GM12878 (cell line): ENCODE results near the gene NKAIN2. TPM values are rescaled to one million over a fixed set of nuclear protein-coding genes. Genes with fewer than 3 reads are reported as not detected.

Experiments
- ATAC-seq: fragments of 200-7000 bp; cut with Tn5 transposase; 3 replicates; pipeline ENCODE4 v1.9.1; 2020; ENCODE audit warnings: mild to moderate bottlenecking, moderate library complexity
- BruUV-seq: library from RNA; stranded (reverse); fragments of 400-500 nt; replicated peaks from 2 replicates; lab custom pipeline; 2021; lab: Mats Ljungman, UMichigan
- CTCF ChIA-PET: fragments of 300-600 bp; sonication (Branson Sonifier 250); formaldehyde crosslinking; extraction: SDS; loops from one replicate; lab custom pipeline; 2021; ENCODE audit warnings: inconsistent platforms; lab: Yijun Ruan, JAX
- POLR2A ChIA-PET: fragments of 350-600 bp; formaldehyde crosslinking; extraction: SDS; loops from one replicate; lab custom pipeline; 2021; ENCODE audit warnings: inconsistent platforms; lab: Charles Lee
- RAD21 ChIA-PET: fragments of 300-600 bp; sonication (Branson Sonifier 250); formaldehyde crosslinking; loops from one replicate; lab custom pipeline; 2023; ENCODE audit warnings: antibody characterized with exemption; ENCODE audit not compliant: unreplicated experiment; lab: Charles Lee
- SMC1A ChIA-PET: fragments of 300-600 bp; sonication (Branson Sonifier 250); formaldehyde crosslinking; loops from one replicate; lab custom pipeline; 2023; ENCODE audit not compliant: unreplicated experiment, uncharacterized antibody; lab: Charles Lee
- DNase-seq: peaks from one replicate; pipeline ENCODE4 v3.0.0-alpha.2; 2011; ENCODE audit warnings: low read depth, low spot score
- FAIRE-seq: peaks from 3 replicates; lab custom pipeline; 2011; peaks lifted over from hg19 to GRCh38; lab: Jason Lieb, UNC
- H2AFZ ChIP-seq: 2 replicates; pipeline ENCODE4 v1.6.0; 2011; ENCODE audit warnings: low read depth, low read length, control low read depth; ENCODE audit not compliant: control insufficient read depth
- H3K27ac ChIP-seq: 2 replicates; pipeline ENCODE4 v1.5.1; 2011; ENCODE audit warnings: control low read depth; ENCODE audit not compliant: control insufficient read depth, insufficient read depth
- H3K27me3 ChIP-seq, 2 experiments: replicated peaks in 1 of 2; 2 replicates each; pipeline versions ENCODE4 v1.6.0 to v1.6.1; 2011; ENCODE audit warnings: low read length in 1 of 2; ENCODE audit not compliant: control insufficient read depth in 2 of 2, insufficient read depth in 2 of 2
- H3K36me3 ChIP-seq, 2 experiments: 2 replicates each; pipeline ENCODE4 v1.5.1; 2011; ENCODE audit warnings: low read length in 1 of 2; ENCODE audit not compliant: control insufficient read depth in 2 of 2, insufficient read depth in 2 of 2
- H3K4me1 ChIP-seq: 2 replicates; pipeline ENCODE4 v1.6.1; 2011; ENCODE audit warnings: mild to moderate bottlenecking, low read length, moderate library complexity, mixed read lengths; ENCODE audit not compliant: control insufficient read depth, insufficient read depth
- H3K4me2 ChIP-seq: 2 replicates; pipeline ENCODE4 v1.6.0; 2011; ENCODE audit warnings: control low read depth; ENCODE audit not compliant: control insufficient read depth, insufficient read depth
- H3K4me3 ChIP-seq: fragments of 200-600 bp; sonication (generic); 2 replicates; pipeline ENCODE4 v1.5.1; 2016
- H3K79me2 ChIP-seq: 2 replicates; pipeline ENCODE4 v1.6.0; 2011; ENCODE audit warnings: low read length; ENCODE audit not compliant: control insufficient read depth, insufficient read depth
- H3K9ac ChIP-seq: 2 replicates; pipeline ENCODE4 v1.8.0; 2011; ENCODE audit warnings: low read length, control low read depth, mixed read lengths; ENCODE audit not compliant: control insufficient read depth, insufficient read depth
- H3K9me3 ChIP-seq: replicated peaks from 3 replicates; pipeline ENCODE4 v1.5.1; 2011; ENCODE audit warnings: mild to moderate bottlenecking, low read length; ENCODE audit not compliant: control insufficient read depth, insufficient read depth
- H4K20me1 ChIP-seq: 2 replicates; pipeline ENCODE4 v1.6.0; 2011; ENCODE audit not compliant: control insufficient read depth, insufficient read depth
- EZH2 ChIP-seq: IDR thresholded peaks from 2 replicates; pipeline ENCODE4 v1.6.1; 2012; ENCODE audit warnings: low read depth, mild to moderate bottlenecking, control low read depth, inconsistent platforms, low read length, borderline replicate concordance; ENCODE audit not compliant: control insufficient read depth
- GABPA ChIP-seq: IDR thresholded peaks from 2 replicates; pipeline ENCODE4 v1.6.1; 2014; ENCODE audit warnings: antibody characterized with exemption, low read depth, mild to moderate bottlenecking, inconsistent platforms
- HDAC6 ChIP-seq: fragments of 200-600 bp; sonication (generic); IDR thresholded peaks from one replicate; pipeline ENCODE4 v1.8.0; 2017; ENCODE audit warnings: antibody characterized with exemption; ENCODE audit not compliant: unreplicated experiment
- NFIC ChIP-seq: IDR thresholded peaks from 2 replicates; pipeline ENCODE4 v1.6.1; 2012; ENCODE audit warnings: low read depth, mild to moderate bottlenecking, inconsistent platforms, low read length, moderate library complexity
- SPI1 ChIP-seq: IDR thresholded peaks from 2 replicates; pipeline ENCODE4 v1.6.1; 2011; ENCODE audit warnings: low read depth, mild to moderate bottlenecking, low read length, moderate library complexity, borderline replicate concordance; ENCODE audit not compliant: insufficient read depth
- ZNF384 ChIP-seq: IDR thresholded peaks from 2 replicates; pipeline ENCODE4 v1.6.1; 2012; ENCODE audit warnings: low read depth, mild to moderate bottlenecking, low read length, improper control_type of control experiment, borderline replicate concordance
- ZNF592 ChIP-seq: fragments of 450-650 bp; IDR thresholded peaks from 2 replicates; pipeline ENCODE4 v1.6.1; 2017; ENCODE audit warnings: mild to moderate bottlenecking, moderate library complexity
- WGBS: methylation state at CpG from one replicate; pipeline ENCODE4 v1.1.6; 2016; ENCODE audit warnings: low lambda C conversion rate; ENCODE audit not compliant: insufficient replicate concordance, insufficient coverage; ENCODE audit errors: missing lambda C conversion rate; 5-methylcytosine and 5-hydroxymethylcytosine counted together
- in situ Hi-C: fragments of 300-500 bp; cut with MboI; formaldehyde crosslinking; loops from 9 replicates; pipeline ENCODE4 v1.14.3; 2018; ENCODE audit warnings: mixed read lengths
- intact Hi-C: fragments of 100-400 bp; cut with micrococcal nuclease; formaldehyde crosslinking; loops from one replicate; pipeline ENCODE4 v1.14.2; 2022; ENCODE audit not compliant: unreplicated experiment
- polyA plus RNA-seq, 11 experiments: library from polyadenylated mRNA; depleted of rRNA in 4 of 11; unstranded in 6 of 11; stranded (reverse) in 5 of 11; fragments of >200 nt; fragmentation: Nextera tagmentation in 4 of 11; fragmentation: Illumina TruSeq in 1 of 11; extraction: Ambion mirVana in 4 of 11; extraction: Trizol in 1 of 11; gene quantifications; 1 replicate in 1 of 11; 2 replicates in 10 of 11; pipeline versions ENCODE4 v1.2.1 to v1.2.3, GENCODE V29; 2011 to 2016; ENCODE audit warnings: inconsistent platforms in 2 of 11, missing spikeins in 2 of 11, low read depth in 1 of 11
- total RNA-seq, 4 experiments: library from RNA; depleted of rRNA in 3 of 4; stranded (reverse); fragments of >200 nt in 3 of 4; fragmentation: Illumina TruSeq in 1 of 4; extraction: Trizol in 1 of 4; gene quantifications; 2 replicates each; pipeline versions ENCODE4 v1.2.1 to v1.2.3, GENCODE V29; 2013 to 2021
- TF ChIP-seq, protein P1 (sequence below): IDR thresholded peaks from 2 replicates; pipeline ENCODE4 v1.6.1; 2012; ENCODE audit warnings: low read depth, low read length, improper control_type of control experiment
- TF ChIP-seq, protein P2 (sequence below): IDR thresholded peaks from 2 replicates; pipeline ENCODE4 v1.6.1; 2012; ENCODE audit warnings: low read depth, low read length, improper control_type of control experiment
- TF ChIP-seq, protein P3 (sequence below): fragments of 450-650 bp; IDR thresholded peaks from 2 replicates; pipeline ENCODE4 v1.6.1; 2014; ENCODE audit warnings: mild to moderate bottlenecking

The NKAIN2 gene
- total and polyA plus RNA-seq, 10 of the 15 experiments (the other 5 are each of a cell fraction or from before 2014, with no cell fraction given), result not detected

GRCh38 chr6:124131779-124132178 is 328.1 kb downstream of the NKAIN2 start (continued):
- TF ChIP-seq ZNF592, result no peak
- no peak for TF ChIP-seq NFIC
- TF ChIP-seq, protein P1, sequence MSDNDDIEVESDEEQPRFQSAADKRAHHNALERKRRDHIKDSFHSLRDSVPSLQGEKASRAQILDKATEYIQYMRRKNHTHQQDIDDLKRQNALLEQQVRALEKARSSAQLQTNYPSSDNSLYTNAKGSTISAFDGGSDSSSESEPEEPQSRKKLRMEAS, result no peak
- TF ChIP-seq, protein P2, sequence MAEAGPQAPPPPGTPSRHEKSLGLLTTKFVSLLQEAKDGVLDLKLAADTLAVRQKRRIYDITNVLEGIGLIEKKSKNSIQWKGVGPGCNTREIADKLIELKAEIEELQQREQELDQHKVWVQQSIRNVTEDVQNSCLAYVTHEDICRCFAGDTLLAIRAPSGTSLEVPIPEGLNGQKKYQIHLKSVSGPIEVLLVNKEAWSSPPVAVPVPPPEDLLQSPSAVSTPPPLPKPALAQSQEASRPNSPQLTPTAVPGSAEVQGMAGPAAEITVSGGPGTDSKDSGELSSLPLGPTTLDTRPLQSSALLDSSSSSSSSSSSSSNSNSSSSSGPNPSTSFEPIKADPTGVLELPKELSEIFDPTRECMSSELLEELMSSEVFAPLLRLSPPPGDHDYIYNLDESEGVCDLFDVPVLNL, result no peak

GRCh38 chr6:124132256-124132655 is 328.6 kb downstream of the NKAIN2 start:
- DNase-seq (no peak), FAIRE-seq (no peak), ATAC-seq (no peak)
- H3K4me3 ChIP-seq, result no peak overlapping the region
- 4% methylated on average over 2 of the region's 2 CpGs for WGBS
- CTCF ChIA-PET, result no interaction called here
- no peaks in the 10 kb centered on the region for H3K27me3 ChIP-seq
- SMC1A ChIA-PET, result no interaction called here
- no peak overlapping the region for H3K4me2 ChIP-seq
- RAD21 ChIA-PET, result no interaction called here
- no peaks in the 10 kb centered on the region for H4K20me1 ChIP-seq
- no peaks in the 10 kb centered on the region for H3K9me3 ChIP-seq
- no peaks in the 10 kb centered on the region for H3K4me1 ChIP-seq
- POLR2A ChIA-PET, result no interaction called here
- no peaks in the 10 kb centered on the region for H3K36me3 ChIP-seq
- intact Hi-C loops (no loop called here), in situ Hi-C loops (no loop called here)
- no peaks in the 10 kb centered on the region for H3K79me2 ChIP-seq
- H2AFZ ChIP-seq, result no peak overlapping the region
- TF ChIP-seq GABPA, result no peak
- TF ChIP-seq, protein P3, sequence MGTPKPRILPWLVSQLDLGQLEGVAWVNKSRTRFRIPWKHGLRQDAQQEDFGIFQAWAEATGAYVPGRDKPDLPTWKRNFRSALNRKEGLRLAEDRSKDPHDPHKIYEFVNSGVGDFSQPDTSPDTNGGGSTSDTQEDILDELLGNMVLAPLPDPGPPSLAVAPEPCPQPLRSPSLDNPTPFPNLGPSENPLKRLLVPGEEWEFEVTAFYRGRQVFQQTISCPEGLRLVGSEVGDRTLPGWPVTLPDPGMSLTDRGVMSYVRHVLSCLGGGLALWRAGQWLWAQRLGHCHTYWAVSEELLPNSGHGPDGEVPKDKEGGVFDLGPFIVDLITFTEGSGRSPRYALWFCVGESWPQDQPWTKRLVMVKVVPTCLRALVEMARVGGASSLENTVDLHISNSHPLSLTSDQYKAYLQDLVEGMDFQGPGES, result no peak
- no peak for TF ChIP-seq ZNF384
- no peak for TF ChIP-seq SPI1
- TF ChIP-seq EZH2, result no peak
- TF ChIP-seq ZNF592, result no peak
- TF ChIP-seq HDAC6, result no peak
- H3K9ac ChIP-seq, result no peak overlapping the region
- no TSS peak for BruUV-seq
- H3K27ac ChIP-seq, result no peak overlapping the region
